Stimulated activated CD8-positive, alpha-beta memory T cell treated with anti-CD3 and anti-CD28 coated beads, Interleukin-4, amount 100 ng/mL, for 24 hours (primary cell): ENCODE measurements around the gene CERT1.

Source experiments
- DNase-seq: peaks from one replicate; pipeline ENCODE4 v3.0.0-alpha.2; 2020; ENCODE audit warnings: low read depth

Gene CERT1

GRCh38 chr5:75387806-75388205 is 123.6 kb downstream of the CERT1 start:
- DNase-seq: no peak

GRCh38 chr5:75384218-75384617 is 127.2 kb downstream of the CERT1 start:
- no peak for DNase-seq

DNA sequence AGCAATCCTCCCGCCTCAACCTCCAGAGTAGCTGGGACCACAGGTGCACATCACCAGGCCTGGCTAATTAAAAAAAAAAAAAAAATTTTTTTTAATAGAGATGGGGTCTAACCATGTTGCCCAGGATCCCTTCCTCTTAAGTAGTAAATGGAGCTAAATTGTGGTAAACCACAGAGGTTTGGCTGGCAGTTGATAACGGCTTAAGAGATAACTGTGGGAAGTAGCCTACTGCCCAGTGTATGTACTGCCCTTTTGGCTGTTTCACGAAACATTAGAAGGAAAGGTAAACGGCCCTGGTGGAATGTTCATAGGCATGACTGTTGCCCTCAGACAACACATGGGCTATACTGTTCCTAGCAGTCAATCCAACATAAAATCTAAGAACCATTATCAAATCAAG is 130.0 kb downstream of the CERT1 start:
- DNase-seq: no peak

GRCh38 chr5:75380099-75380498 is 131.3 kb downstream of the CERT1 start:
- no peak for DNase-seq

GRCh38 chr5:75375414-75375813 is 136.0 kb downstream of the CERT1 start:
- DNase-seq: no peak

- no peak for DNase-seq
Measured at GRCh38 chr5:75374394-75374814, 137.0 kb downstream of the CERT1 start.

GRCh38 chr5:75373862-75374261 is 137.6 kb downstream of the CERT1 start:
- no peak for DNase-seq

- no peak for DNase-seq
Measured at GRCh38 chr5:75368391-75368790, 143.0 kb downstream of the CERT1 start.

DNA sequence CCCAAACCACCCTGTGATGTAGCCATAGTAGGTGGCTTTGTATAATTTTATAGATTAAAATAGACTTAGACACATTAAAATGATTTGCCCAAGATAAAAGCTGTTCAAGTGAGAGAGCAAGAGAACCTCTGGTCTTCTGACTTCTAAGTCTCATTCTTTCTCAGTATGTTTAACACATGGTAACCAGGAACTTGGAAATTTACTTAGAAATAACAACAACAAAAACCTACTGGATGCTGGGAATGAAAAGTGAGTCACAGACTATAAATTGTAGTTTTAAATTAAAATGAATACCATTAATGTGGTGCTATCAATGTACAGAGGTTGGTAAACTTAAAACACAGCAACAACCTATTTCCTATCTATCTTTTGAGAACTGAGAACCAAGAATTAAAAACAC is 144.0 kb downstream of the CERT1 start:
- DNase-seq: no peak

DNA sequence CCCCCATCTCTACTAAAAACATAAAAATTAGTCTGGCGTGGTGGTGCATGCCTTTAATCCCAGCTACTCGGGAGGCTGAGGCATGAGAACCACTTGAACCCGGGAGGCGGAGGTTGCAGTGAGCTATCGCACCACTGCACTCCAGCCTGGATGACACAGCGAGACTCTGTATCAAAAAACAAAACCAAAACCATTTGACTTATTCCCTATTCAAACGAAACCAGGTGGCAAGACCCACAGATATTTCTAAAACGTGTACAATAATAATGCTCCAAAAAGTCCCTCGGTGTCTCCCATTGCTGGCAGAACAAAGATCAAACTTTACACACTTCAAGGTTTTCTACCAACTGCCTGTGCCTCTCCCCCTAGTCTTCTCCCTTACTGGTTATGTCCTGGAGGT is 144.6 kb downstream of the CERT1 start:
- no peak for DNase-seq

DNA sequence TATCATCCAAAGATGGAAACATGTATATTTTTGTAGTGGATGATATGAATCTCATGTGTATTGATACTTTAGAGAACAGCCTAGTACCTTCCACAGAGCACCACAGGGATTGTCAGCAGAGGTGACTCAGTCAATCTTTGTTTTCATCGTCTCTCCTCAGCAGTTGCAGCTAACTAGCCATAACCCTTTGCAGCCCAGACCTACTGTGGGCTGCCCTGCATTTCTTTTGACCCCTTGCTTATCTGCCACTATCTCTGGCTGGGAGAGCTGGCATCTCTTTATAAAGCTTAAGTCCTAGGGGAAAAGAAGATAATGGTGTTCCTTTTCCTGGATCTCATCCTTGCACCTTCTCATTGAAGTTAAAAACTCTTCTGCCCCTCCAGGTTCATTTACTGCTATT is 145.7 kb downstream of the CERT1 start:
- no peak for DNase-seq

DNA sequence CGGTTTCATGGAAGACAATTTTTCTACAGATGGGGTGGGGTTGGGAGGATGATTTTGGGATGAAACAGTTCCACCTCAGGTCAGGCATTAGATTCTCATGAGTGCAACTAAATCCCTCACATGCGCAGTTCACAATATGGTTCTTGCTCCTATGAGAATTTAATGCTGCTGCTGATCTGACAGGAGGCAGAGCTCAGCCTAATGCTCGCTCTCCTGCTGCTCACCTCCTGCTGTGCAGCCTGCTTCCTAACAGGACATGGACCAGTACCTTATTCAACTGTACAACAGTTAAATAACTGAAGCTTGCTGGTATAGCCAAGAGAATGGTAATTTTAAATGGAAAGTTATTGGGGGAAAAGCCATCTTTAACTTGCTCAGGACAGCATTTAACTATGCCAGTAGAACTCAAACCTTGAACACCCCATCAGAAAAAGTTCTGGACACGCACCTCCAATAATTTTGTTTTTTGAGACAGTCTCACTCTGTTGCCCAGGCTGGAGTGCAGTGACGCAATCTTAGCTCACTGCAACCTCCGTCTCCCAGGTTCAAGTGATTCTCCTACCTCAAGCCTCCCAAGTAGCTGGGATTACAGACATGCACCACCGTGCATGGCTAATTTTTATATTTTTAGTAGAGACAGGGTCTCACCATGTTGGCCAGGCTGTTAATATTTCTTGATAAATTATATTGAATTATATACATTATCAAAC is 146.7 kb downstream of the CERT1 start:
- DNase-seq: no peak

GRCh38 chr5:75363726-75364495 is 147.5 kb downstream of the CERT1 start:
- DNase-seq: no peak

GRCh38 chr5:75363111-75363510 is 148.3 kb downstream of the CERT1 start:
- DNase-seq: no peak

GRCh38 chr5:75362474-75362975 is 148.9 kb downstream of the CERT1 start:
- no peak for DNase-seq

GRCh38 chr5:75361310-75361709 is 150.1 kb downstream of the CERT1 start:
- DNase-seq: no peak

DNA sequence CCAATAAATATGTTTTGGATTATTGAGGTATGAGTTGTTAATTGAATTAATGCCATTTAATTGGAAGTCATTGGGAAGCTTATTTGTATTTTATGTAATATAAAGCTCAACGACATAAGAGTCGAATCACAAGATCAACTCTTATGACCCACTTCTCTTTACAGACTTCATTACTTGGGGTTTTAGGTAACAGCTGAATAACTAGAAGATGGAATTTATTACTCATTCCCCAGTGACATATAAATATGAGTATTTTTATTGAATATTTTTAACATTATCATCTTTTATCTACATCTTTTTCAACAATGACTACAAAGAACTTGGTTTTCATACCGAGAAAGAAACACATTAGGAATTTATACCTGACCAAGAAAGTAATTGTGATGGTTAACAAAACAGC is 153.3 kb downstream of the CERT1 start:
- no peak for DNase-seq

DNA sequence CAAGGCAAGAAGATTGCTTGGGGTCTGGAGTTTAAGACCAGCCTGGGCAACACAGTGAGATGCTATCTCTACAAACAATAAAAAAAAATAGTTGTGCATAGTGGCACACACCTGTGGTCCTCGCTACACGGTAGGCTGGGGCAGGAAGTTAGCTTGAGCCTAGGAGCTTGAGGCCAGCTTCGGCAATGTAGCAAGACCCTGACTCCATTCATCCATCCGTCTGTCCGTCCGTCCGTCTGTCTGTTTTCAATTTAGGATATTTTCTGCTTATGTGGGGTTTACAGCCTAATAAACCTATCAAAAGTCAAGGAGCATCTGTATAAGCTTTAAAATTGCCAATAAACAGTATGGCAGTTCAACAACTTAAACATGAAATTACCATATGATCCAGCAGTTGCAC is 154.7 kb downstream of the CERT1 start:
- DNase-seq: no peak

GRCh38 chr5:75355236-75355635 is 156.2 kb downstream of the CERT1 start:
- DNase-seq: no peak

DNA sequence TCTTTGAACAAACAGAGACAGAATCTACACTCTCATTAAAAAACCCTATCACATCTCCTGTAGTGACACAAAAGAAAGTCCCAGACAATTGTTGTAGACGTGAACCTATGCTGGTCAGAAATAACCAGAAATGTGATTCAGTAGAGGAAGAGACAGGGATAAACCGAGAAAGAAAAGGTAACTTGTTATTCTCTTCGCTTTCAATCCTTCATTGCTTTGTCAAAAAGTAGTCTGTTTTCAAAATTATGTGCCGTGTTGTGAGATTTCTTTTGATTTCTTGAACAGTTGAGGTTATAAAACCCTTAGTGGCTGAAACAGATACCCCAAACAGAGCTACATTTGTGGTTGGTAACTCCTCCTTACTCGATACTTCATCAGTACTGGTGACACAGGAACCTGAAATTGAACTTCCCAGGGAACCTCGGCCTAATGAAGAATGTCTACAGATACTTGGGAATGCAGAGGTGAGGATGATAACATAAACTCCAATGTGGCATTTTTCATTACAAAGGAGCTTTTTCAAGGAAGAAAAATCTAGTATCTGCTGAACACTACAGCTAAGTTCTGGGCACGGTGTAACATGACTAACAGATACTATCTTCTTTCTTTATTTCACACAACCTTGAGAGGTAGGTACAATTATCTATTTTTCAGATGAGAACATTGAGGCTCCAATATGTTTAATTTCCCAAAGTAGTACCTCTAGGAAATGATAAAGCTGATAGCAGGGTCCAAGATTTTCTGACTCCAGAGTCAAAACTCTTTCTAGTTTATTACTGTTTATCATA is 160.1 kb downstream of the CERT1 start:
- DNase-seq: no peak

DNA sequence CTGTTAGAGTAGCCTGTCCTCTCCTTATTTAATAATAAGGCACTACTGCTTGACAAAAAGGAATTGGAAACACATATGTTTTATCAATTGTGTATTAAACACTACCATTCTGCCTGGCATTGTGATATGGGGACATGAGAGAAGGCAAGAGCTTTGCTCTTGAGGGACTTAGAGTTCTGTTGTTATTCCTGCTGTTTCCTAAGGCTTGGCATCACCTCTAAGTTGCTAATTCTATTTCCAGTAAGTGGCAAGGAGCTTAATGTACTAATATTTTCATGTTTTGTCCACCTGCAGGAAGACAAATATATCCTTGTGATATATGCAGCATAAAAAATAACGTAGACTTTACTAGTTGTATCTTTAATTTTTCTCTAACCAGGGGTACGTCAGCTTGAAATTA is 161.8 kb downstream of the CERT1 start:
- DNase-seq: no peak

GRCh38 chr5:75348241-75348640 is 163.2 kb downstream of the CERT1 start:
- DNase-seq: no peak

GRCh38 chr5:75342836-75343235 is 168.6 kb downstream of the CERT1 start:
- no peak for DNase-seq
